ENCODE results near the gene MYH14.

Gene MYH14

DNA sequence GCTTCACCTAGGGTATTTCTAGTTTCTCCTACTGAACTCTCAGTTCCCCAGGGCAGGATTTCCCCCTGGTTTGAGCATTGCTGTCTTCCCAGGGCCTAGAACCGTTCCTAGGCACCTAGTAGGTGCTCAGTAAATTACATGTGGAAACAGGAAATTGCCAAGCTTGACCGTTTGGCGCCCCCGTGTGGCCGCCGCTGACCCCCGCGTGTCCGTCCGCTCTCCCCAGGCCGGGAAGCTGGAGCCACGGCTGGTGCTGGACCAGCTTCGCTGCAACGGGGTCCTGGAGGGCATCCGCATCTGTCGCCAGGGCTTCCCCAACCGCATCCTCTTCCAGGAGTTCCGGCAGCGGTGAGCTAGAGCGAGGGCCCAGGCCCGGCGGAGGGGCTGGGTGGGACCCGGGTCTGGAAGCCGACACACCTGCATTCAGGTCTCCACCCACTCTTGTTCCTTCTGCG lies 55.5 kb downstream of the MYH14 start:
- Histone ChIP-seq H3K9me3 (ENCODE audit: insufficient read depth, low read length) (peaks cover 5% of the 10 kb centered on the region; the same call in 1 of the 2 replicates), H3K4me1 (ENCODE audit: insufficient read depth, insufficient read length) (no peaks in the 10 kb centered on the region), H3K4me3 (ENCODE audit: insufficient read length, low read depth) (no peak overlapping the region), H3K27me3 (ENCODE audit: insufficient read depth, insufficient read length) (no peaks in the 10 kb centered on the region), H3K9ac (ENCODE audit: insufficient read length, low read depth) (no peak overlapping the region), H3K36me3 (ENCODE audit: insufficient read depth, insufficient read length, low read length) (no peaks in the 10 kb centered on the region)
- TF ChIP-seq SUZ12 (IDR thresholded peaks at IDR 0.05; ENCODE audit: extremely low read depth, insufficient read depth, insufficient read length) (no peak), ZNF274 (IDR thresholded peaks at IDR 0.05; ENCODE audit: low read depth, low read length) (no peak), YY1 (IDR thresholded peaks at IDR 0.05; ENCODE audit: insufficient read depth, insufficient read length) (no peak)
- DNase-seq (ENCODE audit: low read depth, low spot score): no peak

DNA sequence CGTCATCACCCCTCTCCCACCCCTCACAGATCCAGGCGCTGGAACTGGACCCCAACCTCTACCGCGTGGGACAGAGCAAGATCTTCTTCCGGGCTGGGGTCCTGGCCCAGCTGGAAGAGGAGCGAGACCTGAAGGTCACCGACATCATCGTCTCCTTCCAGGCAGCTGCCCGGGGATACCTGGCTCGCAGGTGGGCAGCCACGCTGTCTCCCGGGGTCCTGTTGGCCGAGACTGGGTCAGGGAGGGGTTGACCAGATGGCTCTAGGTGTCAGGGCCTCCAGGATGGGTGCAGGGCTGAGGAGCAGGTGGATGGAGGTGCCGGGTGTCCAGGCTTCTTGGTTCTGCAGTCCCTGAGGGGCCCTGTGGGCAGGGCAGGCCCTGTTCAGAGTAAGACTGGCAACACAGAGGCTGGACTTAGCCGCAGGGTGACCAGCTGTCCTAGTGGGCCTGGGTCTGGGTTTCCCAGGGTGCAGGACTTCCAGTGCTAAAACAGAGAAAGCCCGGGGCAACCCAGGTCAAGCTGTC lies 58.1 kb downstream of the MYH14 start:
- Histone ChIP-seq H3K9ac (ENCODE audit: insufficient read length, low read depth) (no peak overlapping the region), H3K9me3 (ENCODE audit: insufficient read depth, low read length) (0 out of 2 replicates have a peak, but pooled peaks cover 5% of the 10 kb centered on the region), H3K36me3 (ENCODE audit: insufficient read depth, insufficient read length, low read length) (no peaks in the 10 kb centered on the region), H3K27me3 (ENCODE audit: insufficient read depth, insufficient read length) (no peaks in the 10 kb centered on the region), H3K4me3 (ENCODE audit: insufficient read length, low read depth) (no peak overlapping the region), H3K4me1 (ENCODE audit: insufficient read depth, insufficient read length) (peaks cover 1% of the 10 kb centered on the region)
- no peak for DNase-seq (ENCODE audit: low read depth, low spot score)
- TF ChIP-seq YY1 (IDR thresholded peaks at IDR 0.05; ENCODE audit: insufficient read depth, insufficient read length): no peak

DNA sequence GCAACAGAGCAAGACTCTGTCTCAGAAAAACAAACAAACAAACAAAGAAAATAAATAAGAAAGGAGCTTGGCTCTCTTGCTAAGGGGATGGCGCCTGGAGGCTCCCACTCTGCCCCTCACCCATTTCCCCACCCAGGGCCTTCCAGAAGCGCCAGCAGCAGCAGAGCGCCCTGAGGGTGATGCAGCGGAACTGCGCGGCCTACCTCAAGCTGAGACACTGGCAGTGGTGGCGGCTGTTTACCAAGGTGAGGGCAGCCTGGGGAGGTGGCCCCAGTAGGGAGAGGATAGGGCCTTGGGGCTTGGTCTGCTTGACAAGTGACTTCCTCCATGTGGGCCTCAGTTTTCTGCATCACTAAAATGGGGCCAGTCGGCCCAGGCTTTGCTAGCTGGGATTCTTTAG lies 59.8 kb downstream of the MYH14 start:
- DNase-seq (ENCODE audit: low read depth, low spot score): no peak
- Histone ChIP-seq H3K9ac (ENCODE audit: insufficient read length, low read depth) (no peak overlapping the region), H3K9me3 (ENCODE audit: insufficient read depth, low read length) (no peaks in the 10 kb centered on the region), H3K4me3 (ENCODE audit: insufficient read length, low read depth) (no peak overlapping the region), H3K36me3 (ENCODE audit: insufficient read depth, insufficient read length, low read length) (no peaks in the 10 kb centered on the region), H3K4me1 (ENCODE audit: insufficient read depth, insufficient read length) (peaks cover 7% of the 10 kb centered on the region), H3K27me3 (ENCODE audit: insufficient read depth, insufficient read length) (no peaks in the 10 kb centered on the region)
- TF ChIP-seq SUZ12 (IDR thresholded peaks at IDR 0.05; ENCODE audit: extremely low read depth, insufficient read depth, insufficient read length): no peak

DNA sequence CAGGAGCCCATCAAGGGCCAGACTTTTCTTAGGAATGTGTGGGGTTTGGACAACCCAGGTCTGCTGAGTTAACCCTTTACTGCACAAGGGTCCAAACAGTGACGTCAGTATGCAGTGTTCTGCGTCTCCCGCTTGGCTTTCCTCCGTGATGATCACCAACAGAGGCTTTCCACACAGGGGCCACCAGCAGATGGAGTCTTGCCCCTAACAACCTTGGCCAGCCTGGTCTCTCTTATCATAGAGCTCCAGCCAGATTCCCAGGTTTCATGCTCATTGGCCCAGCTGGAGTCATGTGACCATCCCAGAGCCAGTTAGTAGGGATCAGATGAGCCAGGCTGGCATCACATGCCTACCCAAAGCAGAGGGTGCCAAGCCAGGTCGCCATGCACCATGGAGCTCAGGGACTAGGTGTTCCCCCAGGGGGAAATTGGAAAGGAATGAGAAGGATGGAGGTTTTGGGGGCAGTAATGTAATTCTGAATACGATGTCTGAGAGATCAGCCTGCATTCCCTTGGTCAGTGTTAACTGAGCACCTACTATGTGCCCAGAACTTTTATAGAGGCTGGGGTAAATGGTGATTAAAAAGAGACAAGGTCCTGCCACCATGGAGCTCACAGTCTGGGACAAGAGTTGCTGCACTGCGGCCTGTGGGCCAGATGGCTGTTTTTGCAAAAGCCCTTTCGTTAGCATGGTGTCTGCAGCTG lies 61.2 kb downstream of the MYH14 start:
- no peak overlapping the region for H3K9ac ChIP-seq (ENCODE audit: insufficient read length, low read depth)
- TF ChIP-seq YY1 (IDR thresholded peaks at IDR 0.05; ENCODE audit: insufficient read depth, insufficient read length) (no peak), SUZ12 (IDR thresholded peaks at IDR 0.05; ENCODE audit: extremely low read depth, insufficient read depth, insufficient read length) (no peak), ZNF274 (IDR thresholded peaks at IDR 0.05; ENCODE audit: low read depth, low read length) (no peak)
- no peaks in the 10 kb centered on the region for H3K27me3 ChIP-seq (ENCODE audit: insufficient read depth, insufficient read length)
- DNase-seq (ENCODE audit: low read depth, low spot score): no peak
- no peaks in the 10 kb centered on the region for H3K9me3 ChIP-seq (ENCODE audit: insufficient read depth, low read length)
- peaks cover 5% of the 10 kb centered on the region for H3K36me3 ChIP-seq (ENCODE audit: insufficient read depth, insufficient read length, low read length)
- H3K4me1 ChIP-seq (ENCODE audit: insufficient read depth, insufficient read length): peaks cover 7% of the 10 kb centered on the region
- H3K4me3 ChIP-seq (ENCODE audit: insufficient read length, low read depth): no peak overlapping the region

DNA sequence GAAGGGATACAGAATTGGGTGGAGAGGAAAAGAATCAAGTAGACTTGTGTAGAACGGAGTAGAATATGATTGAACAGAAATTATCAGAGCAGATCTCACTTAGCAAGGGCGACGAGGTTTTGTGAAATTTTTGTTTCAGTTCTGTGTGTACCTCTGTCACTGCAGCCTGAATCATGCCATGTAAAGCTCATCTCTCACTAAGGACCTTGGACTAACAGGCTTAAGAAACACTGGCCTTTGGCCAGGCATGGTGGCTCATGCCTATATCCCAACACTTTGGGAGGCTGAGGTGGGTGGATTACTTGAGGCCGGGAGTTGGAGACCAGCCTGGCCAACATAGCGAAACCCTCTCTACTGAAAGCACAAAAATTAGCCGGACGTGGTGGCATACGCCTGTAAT lies 62.6 kb downstream of the MYH14 start:
- no peak for DNase-seq (ENCODE audit: low read depth, low spot score)
- H3K4me3 ChIP-seq (ENCODE audit: insufficient read length, low read depth): no peak overlapping the region
- no peaks in the 10 kb centered on the region for H3K9me3 ChIP-seq (ENCODE audit: insufficient read depth, low read length)
- H3K27me3 ChIP-seq (ENCODE audit: insufficient read depth, insufficient read length): no peaks in the 10 kb centered on the region
- peaks cover 7% of the 10 kb centered on the region for H3K4me1 ChIP-seq (ENCODE audit: insufficient read depth, insufficient read length)
- H3K9ac ChIP-seq (ENCODE audit: insufficient read length, low read depth): no peak overlapping the region
- TF ChIP-seq SUZ12 (IDR thresholded peaks at IDR 0.05; ENCODE audit: extremely low read depth, insufficient read depth, insufficient read length): no peak
- no peak for TF ChIP-seq ZNF274 (IDR thresholded peaks at IDR 0.05; ENCODE audit: low read depth, low read length)
- no peak for TF ChIP-seq YY1 (IDR thresholded peaks at IDR 0.05; ENCODE audit: insufficient read depth, insufficient read length)
- peaks cover 5% of the 10 kb centered on the region for H3K36me3 ChIP-seq (ENCODE audit: insufficient read depth, insufficient read length, low read length)

DNA sequence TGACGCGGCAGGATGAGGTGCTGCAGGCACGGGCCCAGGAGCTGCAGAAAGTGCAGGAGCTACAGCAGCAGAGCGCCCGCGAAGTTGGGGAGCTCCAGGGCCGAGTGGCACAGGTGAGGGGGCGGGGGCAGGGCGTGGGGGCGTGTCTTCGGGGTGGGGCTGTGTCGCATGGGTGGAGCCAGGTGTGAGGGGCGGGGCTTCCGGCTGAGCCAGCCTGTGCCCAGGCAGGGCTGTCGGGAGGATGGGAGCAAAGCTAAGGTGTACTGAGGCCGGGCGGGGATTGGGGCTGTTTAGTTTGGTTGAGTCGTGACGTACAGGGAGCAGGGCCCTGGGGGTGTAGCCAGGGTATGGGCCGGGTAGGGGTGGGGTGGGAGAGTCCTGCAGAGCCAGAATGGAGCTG lies 63.5 kb downstream of the MYH14 start:
- H3K4me3 ChIP-seq (ENCODE audit: insufficient read length, low read depth): no peak overlapping the region
- H3K4me1 ChIP-seq (ENCODE audit: insufficient read depth, insufficient read length): peaks cover 7% of the 10 kb centered on the region

DNA sequence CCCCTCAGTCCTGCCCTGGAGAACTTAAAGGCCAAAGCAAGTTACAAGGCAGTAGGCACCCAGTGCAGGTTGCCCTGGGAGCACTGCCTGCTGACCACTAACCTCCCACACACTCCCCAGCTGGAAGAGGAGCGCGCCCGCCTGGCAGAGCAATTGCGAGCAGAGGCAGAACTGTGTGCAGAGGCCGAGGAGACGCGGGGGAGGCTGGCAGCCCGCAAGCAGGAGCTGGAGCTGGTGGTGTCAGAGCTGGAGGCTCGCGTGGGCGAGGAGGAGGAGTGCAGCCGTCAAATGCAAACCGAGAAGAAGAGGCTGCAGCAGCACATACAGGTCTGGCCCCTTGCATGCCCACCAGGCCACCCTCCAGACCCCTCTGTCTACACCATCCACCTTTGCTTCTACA lies 64.6 kb downstream of the MYH14 start:
- peaks cover 7% of the 10 kb centered on the region for H3K4me1 ChIP-seq (ENCODE audit: insufficient read depth, insufficient read length)
- no peak overlapping the region for H3K4me3 ChIP-seq (ENCODE audit: insufficient read length, low read depth)
- H3K9ac ChIP-seq (ENCODE audit: insufficient read length, low read depth): no peak overlapping the region
- DNase-seq (ENCODE audit: low read depth, low spot score): no peak
- TF ChIP-seq SUZ12 (IDR thresholded peaks at IDR 0.05; ENCODE audit: extremely low read depth, insufficient read depth, insufficient read length): no peak
- TF ChIP-seq YY1 (IDR thresholded peaks at IDR 0.05; ENCODE audit: insufficient read depth, insufficient read length): no peak
- no peak for TF ChIP-seq ZNF274 (IDR thresholded peaks at IDR 0.05; ENCODE audit: low read depth, low read length)
- H3K36me3 ChIP-seq (ENCODE audit: insufficient read depth, insufficient read length, low read length): peaks cover 5% of the 10 kb centered on the region
- H3K27me3 ChIP-seq (ENCODE audit: insufficient read depth, insufficient read length): no peaks in the 10 kb centered on the region
- H3K9me3 ChIP-seq (ENCODE audit: insufficient read depth, low read length): no peaks in the 10 kb centered on the region

More for the DNA sequence above, 63.5 kb downstream of the MYH14 start:
- TF ChIP-seq ZNF274 (IDR thresholded peaks at IDR 0.05; ENCODE audit: low read depth, low read length) (no peak), YY1 (IDR thresholded peaks at IDR 0.05; ENCODE audit: insufficient read depth, insufficient read length) (no peak), SUZ12 (IDR thresholded peaks at IDR 0.05; ENCODE audit: extremely low read depth, insufficient read depth, insufficient read length) (no peak)
- DNase-seq (ENCODE audit: low read depth, low spot score): peak; percentile 27
- peak overlapping the region; percentile 50 for H3K9ac ChIP-seq (ENCODE audit: insufficient read length, low read depth)
- H3K9me3 ChIP-seq (ENCODE audit: insufficient read depth, low read length): no peaks in the 10 kb centered on the region
- H3K27me3 ChIP-seq (ENCODE audit: insufficient read depth, insufficient read length): no peaks in the 10 kb centered on the region
- H3K36me3 ChIP-seq (ENCODE audit: insufficient read depth, insufficient read length, low read length): peaks cover 5% of the 10 kb centered on the region

All from NT2/D1 (cell line).